ENCODE results near the gene FCHO2.

FCHO2 gene

DNA sequence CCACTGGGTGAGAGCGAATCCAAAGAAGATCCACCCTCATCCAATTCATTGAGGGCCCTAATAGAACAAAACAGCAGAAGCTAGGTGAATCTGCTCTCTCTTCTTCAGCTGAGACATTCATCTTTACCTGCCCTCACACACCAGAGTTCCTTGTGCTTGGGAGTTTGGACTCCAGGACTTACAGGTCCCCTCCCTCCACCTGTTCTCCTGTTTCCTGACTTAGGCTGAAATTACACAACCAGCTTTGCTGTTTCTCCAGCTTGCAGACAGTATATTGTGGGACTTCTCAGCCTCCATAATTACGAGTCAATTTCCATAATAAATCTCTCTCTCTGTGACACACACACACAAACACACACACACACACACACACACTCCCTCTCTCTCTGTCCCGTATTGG is 183.6 kb downstream of the FCHO2 start:
- no peak for DNase-seq
